Fibroblast of skin of right biceps (primary cell): Measurements from ENCODE around the gene LYRM1.
"Not testable (repeated sequence)": the region's sequence is repeated elsewhere in the genome, so short reads cannot be mapped to it uniquely, and the experiment has no call there.

ENCODE experiments used
- DNase-seq: peaks from one replicate; pipeline ENCODE4 v3.0.0-alpha.2; 2013

Gene LYRM1

DNA sequence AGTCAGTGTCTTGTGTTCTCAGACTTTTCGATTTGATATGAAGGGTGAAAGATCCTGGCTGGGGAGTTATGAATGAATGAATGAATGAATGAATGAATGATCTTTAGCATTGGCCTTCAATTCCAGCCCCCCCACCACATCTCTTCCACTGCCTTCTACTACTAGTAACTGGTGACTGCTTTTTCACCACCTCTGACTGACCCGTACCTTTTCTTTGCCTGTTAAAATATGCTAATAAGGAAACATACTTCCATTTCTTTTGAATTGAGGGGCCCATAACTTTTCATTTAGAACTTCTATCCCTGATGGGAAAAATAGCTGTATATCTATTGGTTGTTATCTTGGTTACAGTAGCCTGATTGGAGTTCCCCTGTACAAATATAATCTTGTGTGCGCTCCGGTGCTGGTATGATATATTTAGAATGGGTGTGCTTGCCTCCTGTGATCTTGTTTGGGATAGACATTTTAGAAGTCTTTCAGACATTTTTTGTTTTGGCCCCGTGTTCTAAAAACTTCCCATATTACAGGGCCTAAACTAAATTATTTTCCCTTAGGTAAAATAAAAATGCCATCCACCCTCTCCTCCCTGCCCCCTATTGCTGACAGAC is 3.4 kb downstream of the LYRM1 start:
- DNase-seq = no peak

DNA sequence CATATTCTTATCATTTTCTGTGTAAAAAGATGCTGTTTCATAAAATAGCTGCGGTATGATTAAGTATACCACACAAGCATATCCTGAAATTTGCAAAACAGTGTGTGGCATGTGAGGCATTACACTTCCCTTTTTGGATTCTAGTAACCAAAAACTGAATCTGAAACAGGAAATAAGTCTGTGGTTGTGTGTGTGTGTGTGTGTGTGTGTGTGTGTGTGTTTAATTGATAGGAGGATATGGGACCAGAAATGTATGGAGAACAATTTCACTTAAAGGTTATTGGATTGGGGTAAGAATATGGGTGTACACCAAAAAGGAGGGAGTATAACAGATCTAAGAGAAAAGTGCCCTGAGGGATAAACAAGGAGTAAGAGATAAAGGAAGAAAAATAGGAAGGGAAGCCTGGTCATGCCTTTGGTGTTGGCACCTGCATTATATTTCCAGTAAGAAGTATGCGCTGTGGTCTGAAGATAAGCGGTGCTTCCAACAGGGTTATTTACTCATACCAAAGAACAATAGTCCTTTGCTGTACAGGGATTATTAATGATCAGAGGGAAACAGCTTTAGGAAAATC is 4.0 kb downstream of the LYRM1 start:
- peak; percentile 85 for DNase-seq

- DNase-seq = no peak
These were observed 5.0 kb downstream of the LYRM1 start for GRCh38 chr16:20905576-20905975.

GRCh38 chr16:20906341-20907255 is 6.0 kb downstream of the LYRM1 start:
- peak; percentile 93 for DNase-seq

DNA sequence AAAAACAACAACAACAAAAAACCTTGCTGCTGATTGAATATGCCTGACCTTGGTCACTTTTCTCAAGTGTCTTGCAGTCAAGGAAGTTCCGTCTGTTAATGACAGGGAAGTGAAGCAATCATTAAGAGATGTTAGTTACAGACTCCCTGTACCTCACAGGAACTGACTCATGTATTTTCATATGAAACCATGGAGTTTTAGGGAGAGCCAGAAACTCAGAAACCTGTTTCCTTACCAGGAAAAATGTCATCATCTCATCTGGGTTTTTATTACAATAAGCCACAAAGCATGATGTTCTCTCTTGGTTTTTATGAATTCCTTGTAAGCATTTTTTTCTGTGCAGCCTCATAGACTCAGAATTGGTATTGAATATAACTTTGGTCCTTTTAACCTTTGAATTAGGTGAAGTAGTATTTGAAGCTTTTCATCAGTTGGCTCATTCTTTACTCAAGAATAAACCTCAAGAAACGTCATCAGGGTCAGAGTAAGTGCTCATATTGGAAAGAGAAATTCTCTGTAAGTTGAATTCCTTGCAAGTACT is 10.3 kb downstream of the LYRM1 start:
- DNase-seq = peak; percentile 93

DNA sequence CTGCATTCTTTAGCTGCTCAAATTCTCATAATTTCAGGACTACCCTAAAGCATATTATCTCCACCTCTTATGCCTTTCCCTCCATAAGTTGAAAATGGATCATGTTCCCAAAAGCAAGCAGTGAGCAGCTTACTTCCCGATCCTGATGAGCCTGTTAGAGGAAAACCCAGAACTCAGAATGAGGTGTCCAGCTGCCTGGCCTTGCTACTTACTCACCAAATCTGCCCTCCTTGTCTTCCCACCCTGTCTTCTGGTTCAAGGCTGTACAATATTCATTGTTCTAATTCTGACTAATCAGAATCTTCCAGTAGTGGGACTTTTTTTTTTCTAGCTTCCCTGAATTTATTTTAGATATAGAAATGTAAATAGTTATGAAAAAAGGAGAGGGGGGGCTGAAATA is 10.8 kb downstream of the LYRM1 start:
- DNase-seq = peak; percentile 48

DNA sequence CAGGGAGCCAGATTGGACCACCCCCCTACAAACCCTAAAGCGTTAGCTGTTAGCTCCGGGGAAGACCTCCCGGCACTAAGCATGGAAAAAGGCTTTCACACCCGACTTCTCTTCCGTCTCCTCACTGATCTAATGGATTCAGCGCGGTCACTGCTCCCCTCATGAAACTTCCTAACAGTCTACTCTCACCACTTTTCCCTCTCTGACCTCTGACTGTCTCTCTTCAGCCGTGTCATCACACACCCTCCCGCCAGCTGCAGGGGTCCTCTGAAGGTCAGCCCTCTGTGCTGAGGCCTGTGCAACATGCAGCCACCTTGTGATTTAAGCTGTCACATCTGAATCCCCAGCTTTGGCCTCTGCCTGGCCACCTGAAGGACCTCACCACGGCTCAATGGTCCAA is 15.7 kb downstream of the LYRM1 start:
- DNase-seq = no peak

DNA sequence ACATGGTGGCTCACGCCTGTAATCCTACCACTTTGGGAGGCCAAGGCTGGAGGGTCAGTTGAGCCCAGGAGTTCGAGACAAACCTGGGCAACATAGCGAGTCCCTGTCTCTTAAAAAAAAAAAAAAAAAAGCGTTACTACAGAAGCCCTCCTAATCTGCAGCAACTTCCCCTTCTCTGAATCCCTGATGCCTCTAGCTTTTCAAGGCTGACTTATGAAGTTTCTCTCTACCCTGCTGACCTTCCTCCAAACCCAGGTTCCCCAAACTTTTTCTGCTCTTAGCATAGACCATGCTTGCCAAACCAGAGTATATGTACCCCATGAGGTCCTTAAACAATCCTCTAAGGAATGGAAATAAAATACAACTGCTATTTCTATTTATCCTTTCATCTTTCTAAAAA is 16.4 kb downstream of the LYRM1 start:
- DNase-seq = no peak

GRCh38 chr16:20918486-20919239 is 18.1 kb downstream of the LYRM1 start:
- DNase-seq = peak; percentile 53

DNA sequence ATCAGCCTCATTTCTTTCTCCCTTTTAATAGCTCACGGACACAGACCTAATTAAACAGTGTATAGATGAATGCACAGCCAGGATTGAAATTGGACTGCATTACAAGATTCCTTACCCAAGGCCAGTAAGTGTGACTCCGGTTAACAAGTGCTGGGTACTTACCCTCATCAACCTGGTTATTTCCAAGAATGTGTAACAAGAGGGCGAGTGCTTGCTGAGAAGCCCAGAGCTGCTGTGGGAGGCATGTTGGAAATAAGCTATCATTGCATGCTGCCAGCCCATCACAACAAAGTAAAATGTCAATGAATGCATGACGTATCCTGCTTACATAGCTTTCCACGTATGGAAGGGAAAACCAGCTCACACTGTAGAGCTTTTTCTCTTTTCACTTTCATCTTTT is 19.5 kb downstream of the LYRM1 start:
- no peak for DNase-seq

DNA sequence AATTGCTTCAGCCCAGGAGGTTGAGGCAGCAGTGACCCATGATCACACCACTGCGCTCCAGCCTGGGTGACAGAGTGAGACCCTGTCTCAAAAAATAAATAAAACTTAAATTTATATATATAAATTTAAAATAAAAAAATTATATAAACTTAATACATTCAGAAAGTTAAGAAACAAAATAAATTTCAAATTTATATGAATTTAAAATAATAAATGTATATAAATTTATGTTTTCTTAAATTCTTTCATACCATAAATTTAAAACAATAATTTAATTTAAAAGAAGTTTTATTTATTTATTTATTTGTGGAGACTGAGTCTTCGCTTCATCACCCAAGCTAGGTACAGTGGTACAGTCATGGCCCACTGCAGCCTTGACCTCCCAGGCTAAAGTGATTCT is 20.2 kb downstream of the LYRM1 start:
- DNase-seq = no peak

GRCh38 chr16:20923876-20924275 is 23.3 kb downstream of the LYRM1 start:
- no peak for DNase-seq

GRCh38 chr16:20925751-20926150 is 25.2 kb downstream of the LYRM1 start:
- no peak for DNase-seq

- no peak for DNase-seq
These were observed 28.3 kb downstream of the LYRM1 start for GRCh38 chr16:20928774-20929411.

DNA sequence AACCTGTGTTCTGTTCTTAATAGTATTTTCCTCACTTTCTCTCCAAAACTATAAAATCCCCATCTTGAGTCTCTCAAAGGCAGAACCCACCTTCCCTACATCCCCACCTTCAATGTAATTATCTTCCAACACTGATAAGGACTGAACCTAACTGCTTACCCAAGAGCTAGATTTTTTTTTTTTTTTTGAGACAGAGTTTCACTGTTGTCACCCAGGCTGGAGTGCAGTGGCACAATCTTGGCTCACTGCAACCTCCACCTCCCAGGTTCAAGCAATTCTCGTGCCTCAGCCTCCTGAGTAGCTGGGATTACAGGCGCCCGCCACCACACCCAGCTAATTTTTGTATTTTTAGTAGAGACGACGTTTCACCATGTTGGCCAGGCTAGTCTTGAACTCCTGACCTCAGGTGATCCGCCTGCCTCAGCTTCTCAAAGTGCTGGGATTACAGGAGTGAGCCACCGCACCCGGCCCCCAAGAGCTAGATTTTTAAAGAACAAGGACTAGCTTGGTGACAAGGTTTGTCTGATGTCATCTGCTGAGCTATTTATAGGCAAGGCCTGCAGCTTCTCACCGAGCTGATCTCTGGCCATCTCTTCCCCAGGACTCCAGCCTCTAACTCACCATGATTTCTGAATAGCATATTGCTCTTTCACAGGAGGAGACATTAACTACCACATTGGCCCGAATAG is 29.2 kb downstream of the LYRM1 start:
- DNase-seq = not testable (repeated sequence)

- DNase-seq = no peak
These were observed 29.8 kb downstream of the LYRM1 start for GRCh38 chr16:20930365-20930690.

GRCh38 chr16:20931066-20931600 is 30.6 kb downstream of the LYRM1 start:
- DNase-seq = no peak

DNA sequence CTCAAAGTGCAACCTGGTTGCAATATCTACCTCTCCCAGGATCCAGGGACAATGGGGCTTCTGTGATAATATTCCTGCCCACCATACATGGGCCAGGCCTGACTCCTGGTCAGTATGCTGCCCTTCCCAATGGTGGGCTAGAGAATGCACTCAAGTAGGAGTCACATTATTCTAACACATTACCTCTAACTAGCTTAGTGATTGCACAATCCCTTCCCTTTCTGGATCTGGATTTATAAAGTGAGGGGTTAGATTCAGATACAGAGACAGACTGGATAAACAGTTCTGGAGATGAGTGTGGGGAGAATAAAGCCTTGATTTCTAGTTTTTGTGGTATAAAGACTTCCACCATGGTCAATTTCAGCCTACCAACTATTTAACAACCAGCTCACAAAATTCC is 33.0 kb downstream of the LYRM1 start:
- DNase-seq = no peak

GRCh38 chr16:20937736-20938135 is 37.2 kb downstream of the LYRM1 start:
- no peak for DNase-seq

DNA sequence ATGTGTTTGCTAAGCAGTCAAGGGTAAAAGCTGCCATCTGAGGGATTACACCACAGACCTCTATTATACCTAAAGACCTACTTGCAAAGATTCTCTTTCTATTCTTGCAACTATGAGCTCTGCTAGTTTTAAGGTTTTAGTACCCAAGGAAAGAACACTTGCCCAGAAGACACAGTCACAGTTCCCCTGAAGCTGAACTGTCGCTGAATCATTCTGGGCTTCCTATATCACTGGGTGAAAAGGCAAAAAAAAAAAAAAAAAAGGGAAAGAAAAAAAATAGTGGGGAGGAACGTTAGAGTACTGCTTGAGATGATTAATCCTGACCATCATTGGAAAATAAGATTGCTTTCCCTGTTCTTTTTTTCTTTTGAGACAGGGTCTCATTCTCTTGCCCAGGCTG is 37.9 kb downstream of the LYRM1 start:
- peak; percentile 58 for DNase-seq

GRCh38 chr16:20939611-20940010 is 39.0 kb downstream of the LYRM1 start:
- DNase-seq = no peak
